SH-SY5Y (cell line): Measurements from ENCODE around the gene KLHL14.

Experiments
- GATA2 ChIP-seq: IDR thresholded peaks from 2 replicates; pipeline ENCODE4 v1.6.1; 2011; ENCODE audit warnings: mild to moderate bottlenecking, low read depth, low read length
- GATA3 ChIP-seq: IDR thresholded peaks from 2 replicates; pipeline ENCODE4 v1.6.1; 2011; ENCODE audit warnings: low read depth, mild to moderate bottlenecking, low read length, moderate library complexity

KLHL14 gene, protein sequence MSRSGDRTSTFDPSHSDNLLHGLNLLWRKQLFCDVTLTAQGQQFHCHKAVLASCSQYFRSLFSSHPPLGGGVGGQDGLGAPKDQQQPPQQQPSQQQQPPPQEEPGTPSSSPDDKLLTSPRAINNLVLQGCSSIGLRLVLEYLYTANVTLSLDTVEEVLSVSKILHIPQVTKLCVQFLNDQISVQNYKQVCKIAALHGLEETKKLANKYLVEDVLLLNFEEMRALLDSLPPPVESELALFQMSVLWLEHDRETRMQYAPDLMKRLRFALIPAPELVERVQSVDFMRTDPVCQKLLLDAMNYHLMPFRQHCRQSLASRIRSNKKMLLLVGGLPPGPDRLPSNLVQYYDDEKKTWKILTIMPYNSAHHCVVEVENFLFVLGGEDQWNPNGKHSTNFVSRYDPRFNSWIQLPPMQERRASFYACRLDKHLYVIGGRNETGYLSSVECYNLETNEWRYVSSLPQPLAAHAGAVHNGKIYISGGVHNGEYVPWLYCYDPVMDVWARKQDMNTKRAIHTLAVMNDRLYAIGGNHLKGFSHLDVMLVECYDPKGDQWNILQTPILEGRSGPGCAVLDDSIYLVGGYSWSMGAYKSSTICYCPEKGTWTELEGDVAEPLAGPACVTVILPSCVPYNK

DNA sequence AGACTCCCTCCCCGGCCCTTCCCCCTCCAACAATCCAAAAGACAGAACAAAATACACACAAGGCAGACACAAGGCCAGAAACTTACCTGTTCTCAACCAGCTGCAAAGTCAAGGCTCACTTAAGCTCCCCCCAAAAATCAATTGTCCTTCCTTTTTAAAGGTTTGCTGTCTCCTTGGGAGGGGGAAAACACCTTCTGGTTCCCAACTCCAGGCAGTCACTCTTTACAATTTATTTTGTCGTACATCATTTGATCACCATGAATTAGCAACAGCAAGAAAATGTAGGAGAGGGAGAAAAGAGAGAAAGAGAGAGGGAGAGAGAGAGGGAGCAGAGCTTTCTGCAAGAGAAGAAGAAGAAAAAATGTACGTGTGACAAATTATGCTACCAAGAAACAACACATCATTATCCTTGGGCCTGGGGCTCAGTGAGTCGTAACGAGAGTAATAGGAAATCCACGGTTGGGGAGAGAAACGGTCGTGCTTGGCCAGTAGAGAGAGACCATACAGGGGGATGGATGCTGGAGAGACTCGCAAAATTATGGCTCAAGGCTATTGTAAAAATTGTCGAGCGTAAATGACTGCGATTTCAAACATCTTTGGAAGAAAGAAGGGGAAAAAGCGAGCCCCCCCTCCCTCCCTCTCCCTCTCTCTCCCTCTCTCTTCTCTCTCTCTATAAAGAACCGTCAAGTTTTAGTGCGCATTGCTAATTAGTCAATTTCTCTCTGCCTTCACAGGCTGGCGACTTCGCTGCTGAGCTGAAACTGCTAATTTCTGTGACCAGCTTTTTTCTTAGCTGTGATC is at the start of gene KLHL14:
Gene KLHL14 (minus strand): TSS at position 443 of the 801 bp plus-strand sequence. CDS start 2,432 bp downstream, outside the sequence.
- TF ChIP-seq GATA3 (no peak), GATA2 (no peak)

DNA sequence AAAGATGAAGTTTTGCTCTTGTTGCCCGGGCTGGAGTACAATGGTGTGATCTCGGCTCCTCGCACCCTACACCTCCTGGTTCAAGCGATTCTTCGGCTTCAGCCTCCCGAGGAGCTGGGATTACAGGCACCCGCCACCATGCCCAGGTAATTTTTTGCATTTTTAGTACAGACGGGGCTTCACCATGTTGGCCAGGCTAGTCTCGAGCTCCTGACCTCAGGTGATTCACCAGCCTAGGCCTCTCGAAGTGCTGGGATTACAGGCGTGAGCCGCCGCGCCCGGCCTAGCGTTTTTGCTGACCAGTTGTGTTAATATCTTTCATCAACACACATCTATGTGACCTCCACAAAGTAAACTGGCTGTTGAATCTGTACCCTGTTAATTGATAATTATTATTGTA is 49.4 kb upstream of the KLHL14 start:
- TF ChIP-seq GATA2 (no peak), GATA3 (no peak)

DNA sequence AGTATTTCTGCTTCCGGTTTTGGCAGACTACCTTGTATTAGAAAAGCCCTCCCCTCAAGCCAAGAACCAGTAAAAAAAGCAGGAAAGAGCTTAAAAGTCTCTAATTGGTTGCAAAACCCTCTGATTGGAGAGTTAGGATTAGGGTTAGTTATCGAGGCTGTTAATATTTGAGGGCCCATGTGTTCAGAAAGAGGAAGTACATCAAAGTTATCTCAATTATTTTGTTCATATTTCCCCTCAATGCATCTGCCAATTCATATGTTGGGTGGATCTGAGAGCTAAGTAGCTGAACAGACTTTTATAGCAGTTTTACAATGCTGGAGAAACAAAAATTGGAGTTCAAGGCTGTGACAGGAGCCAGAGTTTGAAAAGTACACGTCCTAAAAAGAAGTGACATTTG is 43.1 kb upstream of the KLHL14 start:
- TF ChIP-seq GATA3 (no peak), GATA2 (no peak)

DNA sequence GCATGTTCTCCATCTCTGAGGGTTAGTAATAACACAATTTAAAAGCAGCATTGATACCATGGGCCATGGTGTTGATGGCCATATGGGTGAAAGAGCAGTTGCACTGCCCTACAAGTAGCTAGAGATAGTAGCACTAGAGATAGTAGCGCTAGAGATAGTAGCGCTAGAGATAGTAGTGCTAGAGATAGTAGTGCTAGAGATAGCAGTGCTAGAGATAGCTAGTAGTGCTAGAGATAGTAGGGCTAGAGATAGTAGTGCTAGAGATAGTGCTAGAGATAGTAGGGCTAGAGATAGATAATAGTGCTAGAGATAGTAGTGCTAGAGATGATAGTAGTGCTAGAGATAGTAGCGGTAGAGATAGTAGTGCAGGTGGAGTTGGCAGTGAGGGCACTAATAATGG is 39.5 kb upstream of the KLHL14 start:
- TF ChIP-seq GATA3 (no peak), GATA2 (no peak)

DNA sequence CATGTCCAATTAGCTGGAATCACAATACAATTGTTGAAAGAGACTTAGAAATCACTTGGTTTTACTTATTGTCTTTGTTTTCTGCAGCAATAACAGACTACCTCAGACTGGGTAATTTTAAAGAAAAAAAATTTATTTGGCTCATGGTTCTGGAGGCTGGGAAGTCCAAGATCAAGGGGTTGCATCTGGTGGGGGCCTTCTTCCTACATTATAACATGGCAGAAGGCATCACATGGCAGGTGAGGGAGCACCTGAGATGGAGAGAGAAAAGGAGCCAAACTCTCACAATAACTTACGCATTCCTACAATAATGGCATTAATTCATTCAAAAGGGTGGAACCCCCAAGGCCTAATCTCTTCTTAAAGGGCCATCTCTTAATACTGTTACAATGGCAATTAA is 37.5 kb upstream of the KLHL14 start:
- no peak for TF ChIP-seq GATA3
- TF ChIP-seq GATA2 = no peak

DNA sequence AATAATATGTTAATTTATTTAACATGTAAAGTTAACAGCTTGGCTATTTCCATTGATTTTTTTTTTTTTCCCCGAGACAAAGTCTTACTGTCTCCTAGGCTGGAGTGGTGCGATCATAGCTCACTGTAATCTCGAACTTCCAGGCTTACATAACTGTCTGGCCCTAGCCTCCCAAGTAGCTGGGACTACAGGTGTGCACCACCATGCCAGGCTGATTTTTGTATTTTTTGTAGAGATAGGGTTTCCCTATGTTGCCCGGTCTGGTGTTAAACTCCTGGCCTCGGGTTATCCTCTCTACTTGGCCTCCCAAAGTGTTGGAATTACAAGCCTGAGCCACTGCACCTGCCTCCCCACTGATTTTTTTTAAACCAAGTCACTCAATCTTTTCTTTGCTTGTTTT is 32.5 kb upstream of the KLHL14 start:
- TF ChIP-seq GATA3 (no peak), GATA2 (no peak)

DNA sequence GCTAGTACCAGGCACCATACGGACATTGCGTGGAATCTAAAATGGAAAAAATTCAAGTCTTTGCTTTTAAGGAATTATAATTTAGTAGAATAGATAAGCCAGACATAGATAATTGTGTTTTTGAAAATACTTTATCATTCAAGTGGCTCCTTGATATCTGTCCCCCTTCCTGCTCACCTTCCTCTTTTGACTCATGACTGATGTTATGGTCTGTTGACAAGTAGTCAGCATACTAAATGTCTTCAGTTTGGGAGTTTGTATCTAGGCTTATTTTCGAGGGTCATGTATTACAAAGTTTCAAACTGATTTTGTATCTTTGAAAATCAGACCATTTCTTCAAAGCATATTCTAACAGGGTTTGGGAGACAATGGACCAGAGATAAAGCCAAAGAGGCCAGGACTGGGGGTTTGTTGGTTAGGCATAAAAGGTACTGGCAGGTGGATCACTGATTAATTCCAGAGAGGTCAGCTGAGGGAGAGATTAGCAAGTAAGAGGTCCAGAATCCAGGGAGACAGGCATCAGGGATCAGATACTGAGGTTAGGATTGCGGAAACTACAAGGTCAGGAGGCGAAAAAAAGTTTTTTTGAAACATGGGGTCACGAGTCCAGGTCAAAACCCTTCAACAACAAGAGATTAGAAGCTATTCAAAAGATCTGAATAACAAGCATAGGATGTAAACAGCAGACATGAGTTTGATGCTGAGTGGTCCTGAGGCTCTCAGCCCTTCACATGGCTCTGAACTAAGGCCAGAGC is 31.5 kb upstream of the KLHL14 start:
- TF ChIP-seq GATA3 (no peak), GATA2 (no peak)

DNA sequence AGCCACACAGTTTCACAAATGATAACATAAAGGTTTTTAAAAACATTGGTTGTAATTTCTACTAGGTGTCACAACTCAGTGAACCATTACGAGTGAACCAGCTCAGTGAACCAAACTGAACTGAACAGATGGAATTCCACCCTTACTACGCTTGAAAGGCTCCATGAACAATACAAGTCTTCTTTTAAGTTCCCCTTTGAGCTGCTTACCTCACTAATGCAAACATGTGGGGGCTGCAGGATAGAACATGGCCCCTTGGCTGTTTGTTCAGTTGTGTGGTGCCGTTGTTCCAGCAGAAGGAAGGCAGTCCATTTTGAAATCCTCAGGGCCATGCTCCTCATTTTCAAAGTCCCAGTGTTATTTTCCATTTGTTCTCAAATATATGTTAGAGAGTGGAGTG is 30.7 kb upstream of the KLHL14 start:
- TF ChIP-seq GATA3 (no peak), GATA2 (no peak)

DNA sequence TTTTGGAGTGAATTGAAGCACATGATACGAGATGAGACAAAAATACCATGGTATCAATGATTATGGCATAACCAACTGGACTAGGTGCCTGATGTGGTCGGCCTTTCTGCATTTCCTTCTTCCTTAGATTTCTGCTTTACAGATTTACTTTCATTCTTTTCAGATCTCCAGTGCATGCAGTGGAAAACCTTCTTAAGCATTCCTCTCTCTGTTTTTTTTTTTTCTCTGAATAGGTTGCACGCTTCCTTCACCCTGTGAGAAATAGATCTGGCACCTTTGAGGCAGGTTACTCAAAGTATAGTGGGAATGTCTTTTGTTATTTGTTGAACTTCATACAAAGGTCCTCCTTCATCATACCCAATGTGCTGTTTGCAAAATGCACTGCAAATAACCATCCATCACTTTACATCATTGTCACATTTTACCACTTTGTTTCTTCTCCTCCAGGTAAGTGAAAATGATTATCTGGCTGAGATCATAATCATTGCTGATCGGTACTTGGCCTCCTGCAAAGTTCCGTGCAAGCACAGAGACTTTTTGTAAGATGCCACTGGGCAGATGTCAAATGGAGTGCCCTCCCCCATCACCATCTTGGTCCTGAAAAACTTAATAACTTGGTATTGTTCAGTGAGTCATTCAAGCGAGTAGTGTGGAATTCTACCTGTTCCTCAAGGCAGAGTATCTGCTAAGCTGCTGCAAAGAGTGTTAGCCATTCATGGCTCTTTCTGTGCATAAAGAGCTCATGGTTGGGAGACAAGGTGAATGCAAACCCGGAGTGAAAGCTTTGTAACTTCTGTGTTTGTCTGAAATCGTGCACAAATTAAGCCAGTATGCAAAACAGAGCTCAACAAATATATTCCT is 30.0 kb upstream of the KLHL14 start:
- TF ChIP-seq GATA2 (no peak), GATA3 (no peak)

DNA sequence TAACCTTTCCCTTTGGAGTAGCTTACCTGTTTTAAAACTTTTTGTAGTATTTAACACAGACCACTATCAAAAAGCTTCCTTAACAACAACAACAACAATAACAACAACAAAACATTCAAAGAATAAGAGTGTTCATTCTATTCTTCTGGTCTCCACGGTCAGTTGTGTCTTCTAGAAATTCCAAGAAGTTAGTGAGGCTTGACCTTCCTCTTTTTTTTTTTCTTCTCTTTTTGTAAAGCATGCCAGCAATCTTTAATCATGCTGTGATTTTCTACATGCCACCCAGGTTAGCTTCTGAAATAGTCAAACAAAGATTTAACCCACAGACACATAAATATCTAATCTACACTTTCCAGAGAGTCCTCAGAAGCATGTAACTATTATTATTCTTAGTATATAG is 28.4 kb upstream of the KLHL14 start:
- no peak for TF ChIP-seq GATA3

DNA sequence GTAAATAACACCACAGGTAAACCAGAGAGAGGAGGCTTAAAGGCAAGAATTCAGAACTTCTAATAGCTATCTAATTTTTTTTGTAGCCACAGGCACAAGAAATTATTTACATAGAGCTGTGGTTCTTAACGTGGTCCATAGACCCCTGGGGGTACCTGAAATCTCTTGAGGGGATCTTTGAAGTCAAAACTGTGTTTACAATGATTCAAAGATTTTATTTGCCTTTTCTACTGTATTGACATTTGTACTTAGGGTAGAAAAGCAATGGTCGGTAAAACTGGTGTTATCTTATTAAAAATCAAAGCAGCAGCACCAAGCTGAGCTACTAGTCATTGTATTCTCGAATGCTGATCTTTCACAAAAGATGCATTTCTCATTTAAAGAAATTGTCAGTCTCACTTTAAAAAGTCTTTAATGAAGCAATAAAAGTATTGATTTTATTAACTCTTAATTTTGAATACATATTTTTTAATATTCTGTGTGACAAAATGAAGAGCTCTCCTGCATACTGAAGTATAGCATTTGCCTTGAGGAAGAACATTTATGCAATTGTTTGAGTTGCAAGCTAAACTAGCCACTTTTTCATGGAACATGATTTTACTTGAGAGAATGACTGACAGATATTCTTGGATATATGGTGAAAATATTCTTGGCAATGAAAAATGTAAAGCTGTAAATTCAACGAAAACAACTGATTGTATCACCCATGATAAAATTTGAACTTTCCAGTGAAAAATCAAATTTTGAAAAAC is 25.6 kb upstream of the KLHL14 start:
- no peak for TF ChIP-seq GATA3
- no peak for TF ChIP-seq GATA2

DNA sequence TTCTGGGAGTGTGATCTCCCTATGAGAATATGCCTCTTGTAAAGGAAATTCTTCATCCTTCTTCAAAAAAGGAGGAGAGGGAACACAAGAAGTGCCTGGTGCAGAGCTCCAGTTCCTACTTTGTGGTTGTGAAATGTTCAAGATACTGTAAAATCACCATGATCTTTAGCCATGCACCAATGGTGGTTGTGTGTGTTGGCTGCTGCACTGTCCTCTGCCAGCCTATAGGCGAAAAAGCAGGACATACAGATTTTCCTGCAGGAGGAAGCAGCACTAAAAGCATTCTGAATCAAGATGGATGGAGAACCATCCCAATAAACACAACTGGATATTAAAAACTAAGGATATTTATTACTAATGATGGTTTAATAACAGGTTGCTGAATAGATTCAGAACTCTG is 6.2 kb upstream of the KLHL14 start:
- no peak for TF ChIP-seq GATA2
- no peak for TF ChIP-seq GATA3
